Aorta (tissue), 5 donors: ENCODE data around the gene PROB1. TPM values are rescaled to one million over a fixed set of nuclear protein-coding genes. Genes with fewer than 3 reads are reported as not detected.
"Not testable (repeated sequence)": the region's sequence is repeated elsewhere in the genome, so short reads cannot be mapped to it uniquely, and the experiment has no call there.

ENCODE experiments used
- ATAC-seq: fragments of 200-7000 bp; cut with Tn5 transposase; one replicate; pipeline ENCODE4 v1.9.1; 2022; ENCODE audit warnings: moderate library complexity; ENCODE audit not compliant: low FRiP score
- DNase-seq, 2 donors: peaks; one replicate each; pipeline ENCODE4 v3.0.0-alpha.2; 2020
- H3K27ac ChIP-seq, 2 donors: one replicate each; pipeline ENCODE4 v1.5.1; 2013; ENCODE audit warnings: low read length in 2 of 2, mild to moderate bottlenecking in 2 of 2, moderate library complexity in 2 of 2, control low read depth in 1 of 2, inconsistent platforms in 1 of 2, low read depth in 1 of 2
- H3K27me3 ChIP-seq, 2 donors: one replicate each; pipeline ENCODE4 v1.6.1; 2013; ENCODE audit warnings: control low read depth in 1 of 2, low read length in 1 of 2, mild to moderate bottlenecking in 1 of 2, moderate library complexity in 1 of 2; ENCODE audit not compliant: insufficient read depth in 2 of 2, control insufficient read depth in 1 of 2
- H3K36me3 ChIP-seq, 2 donors: one replicate each; pipeline ENCODE4 v1.6.1; 2013; ENCODE audit warnings: control low read depth in 1 of 2, low read length in 1 of 2, mild to moderate bottlenecking in 1 of 2; ENCODE audit not compliant: insufficient read depth in 2 of 2, control insufficient read depth in 1 of 2
- H3K4me1 ChIP-seq, 2 donors: one replicate each; pipeline ENCODE4 v1.6.1; 2013; ENCODE audit warnings: low read length in 2 of 2, control low read depth in 1 of 2, mild to moderate bottlenecking in 1 of 2, moderate library complexity in 1 of 2; ENCODE audit not compliant: insufficient read depth in 2 of 2, control insufficient read depth in 1 of 2
- H3K4me3 ChIP-seq, 2 donors: one replicate each; pipeline ENCODE4 v1.5.1; 2013; ENCODE audit warnings: low read length in 2 of 2, control low read depth in 1 of 2, mild to moderate bottlenecking in 1 of 2
- H3K9me3 ChIP-seq: one replicate; pipeline ENCODE4 v1.6.1; 2013; ENCODE audit warnings: mild to moderate bottlenecking, low read length; ENCODE audit not compliant: control insufficient read depth
- WGBS, 2 donors: extraction: QIAGEN DNeasy Blood & Tissue Kit; methylation state at CpG; one replicate each; pipeline ENCODE4 v1.1.7; 2013; 5-methylcytosine and 5-hydroxymethylcytosine counted together
- intact Hi-C, 2 donors: fragments of 100-400 bp; cut with DNase I; formaldehyde crosslinking; loops; one replicate each; pipeline versions ENCODE4 v1.14.2 to v1.15.0; 2022
- polyA plus RNA-seq, 2 donors: library from polyadenylated mRNA; stranded (reverse); fragments of 200-250 nt; gene quantifications; one replicate each; pipeline ENCODE4 v1.2.3, GENCODE V29; 2013
- total RNA-seq, 2 donors: library from RNA; stranded (reverse); fragmentation: NEBNext Ultra II Directional; extraction: Animal tissue kit (Norgen Biotek cat#: 25700); gene quantifications; one replicate each; pipeline ENCODE4 v1.2.1, GENCODE V29; 2021
- donor health status: healthy with polysubstance abuse.
- donor health status: Bipolar disorder and iron deficiency.
- donor health status: DM: no; HTN: no; CAD: no.
- donor health status: DM: no; HTN: no; CAD: no.
- donor health status: DM: yes; HTN: yes; CAD: no.

Gene PROB1
- total and polyA plus RNA-seq, 4 donors: 0.13 to 3.0 (median 1.1) TPM

DNA sequence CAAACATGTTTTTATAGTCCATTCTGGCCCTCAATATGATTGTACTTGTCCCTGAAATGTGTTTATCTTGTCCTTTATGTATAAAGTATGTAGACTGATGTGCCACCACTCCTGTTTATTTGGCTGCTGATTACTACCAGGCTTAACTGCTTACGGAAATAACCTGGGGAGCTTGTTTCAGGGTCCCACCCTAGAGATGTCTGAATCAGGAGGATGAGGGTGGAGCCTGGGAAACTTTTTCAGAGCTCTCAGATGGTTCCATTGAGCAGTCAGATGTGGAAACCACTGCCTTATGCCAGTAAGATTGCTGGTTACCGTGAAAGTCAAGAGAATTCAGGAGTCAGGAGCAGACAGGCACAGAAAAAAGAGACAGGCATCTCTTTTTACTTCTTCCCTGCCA, 31.0 kb downstream of the PROB1 start:
- H3K27me3 ChIP-seq: no peaks in the 10 kb centered on the region
- H3K9me3 ChIP-seq: no peaks in the 10 kb centered on the region
- DNase-seq: no peak
- WGBS, 2 donors: 92 to 94% methylated on average over 2 of the region's 2 CpGs
- no peak overlapping the region for H3K4me3 ChIP-seq
- no peaks in the 10 kb centered on the region for H3K4me1 ChIP-seq
- H3K36me3 ChIP-seq: peaks cover 4 to 5% of the 10 kb centered on the region in 2 donors
- intact Hi-C loops: no loop called here
- ATAC-seq: no peak
- no peak overlapping the region for H3K27ac ChIP-seq

DNA sequence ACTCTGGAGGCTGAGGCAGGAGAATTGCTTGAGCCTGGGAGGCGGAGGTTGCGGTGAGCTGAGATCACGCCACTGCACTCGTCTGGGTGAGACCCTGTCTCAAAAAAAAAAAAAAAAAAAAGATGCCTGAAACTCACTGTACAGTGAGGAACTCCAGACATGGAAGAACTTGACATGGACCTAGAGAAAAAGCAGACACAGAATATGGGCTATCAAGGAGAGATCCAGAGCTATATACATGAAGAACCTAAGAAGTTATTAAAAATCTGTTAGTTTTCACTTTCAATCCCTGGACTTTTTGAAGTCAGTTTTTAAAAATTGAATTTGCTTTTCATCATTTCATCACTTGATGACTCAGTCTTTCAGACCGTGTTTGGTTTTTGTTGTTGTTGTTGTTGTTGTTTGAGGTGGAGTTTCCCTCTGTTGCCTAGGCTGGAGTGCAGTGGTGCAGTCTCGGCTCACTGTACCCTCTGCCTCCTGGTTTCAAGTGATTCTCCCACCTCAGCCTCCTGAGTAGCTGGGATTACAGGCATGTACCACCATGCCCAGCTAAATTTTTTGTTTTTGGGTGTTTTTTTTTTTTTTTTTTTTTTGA, 33.0 kb downstream of the PROB1 start:
- no peak for DNase-seq
- WGBS, 2 donors: 74 to 78% methylated on average over 6 of the region's 6 CpGs
- intact Hi-C loops: no loop called here
- Histone ChIP-seq H3K27me3 (no peaks in the 10 kb centered on the region), H3K4me1 (no peaks in the 10 kb centered on the region), H3K9me3 (no peaks in the 10 kb centered on the region), H3K27ac (no peak overlapping the region), H3K36me3 (peaks cover 4 to 5% of the 10 kb centered on the region in 2 donors), H3K4me3 (no peak overlapping the region)
- ATAC-seq: no peak

DNA sequence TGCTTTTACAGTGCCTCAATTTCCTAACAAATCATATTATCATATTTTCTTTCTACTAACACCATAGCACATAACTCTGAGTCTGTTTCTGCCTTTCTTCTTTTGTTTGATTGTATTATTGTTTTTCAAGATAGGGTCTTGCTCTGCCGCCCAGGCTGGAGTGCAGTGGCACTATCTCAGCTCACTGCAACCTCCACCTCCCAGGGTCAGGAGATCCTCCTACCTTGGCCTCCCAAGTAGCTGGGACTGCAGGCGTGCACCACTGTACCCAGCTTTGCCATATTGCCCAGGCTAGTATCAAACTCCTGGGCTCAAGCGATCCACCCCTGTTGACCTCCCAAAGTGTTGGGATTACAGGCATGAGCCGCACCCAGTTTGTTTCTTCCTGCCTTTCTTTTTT, 34.5 kb downstream of the PROB1 start:
- Histone ChIP-seq H3K4me3 (no peak overlapping the region), H3K4me1 (no peaks in the 10 kb centered on the region), H3K36me3 (peaks cover 0 to 3% of the 10 kb centered on the region in 2 donors), H3K27me3 (no peaks in the 10 kb centered on the region), H3K9me3 (no peaks in the 10 kb centered on the region), H3K27ac (no peak overlapping the region)
- DNase-seq (no peak), ATAC-seq (no peak)
- WGBS, 2 donors: 93 to 95% methylated on average over 4 of the region's 4 CpGs
- intact Hi-C loops: no loop called here

GRCh38 chr5:139358064-139358463, 36.8 kb downstream of the PROB1 start:
- Histone ChIP-seq H3K4me1 (no peaks in the 10 kb centered on the region), H3K27me3 (no peaks in the 10 kb centered on the region), H3K27ac (no peak overlapping the region), H3K36me3 (no peaks in the 10 kb centered on the region), H3K9me3 (no peaks in the 10 kb centered on the region), H3K4me3 (no peak overlapping the region)
- ATAC-seq (no peak), DNase-seq (no peak)
- intact Hi-C loops: no loop called here

GRCh38 chr5:139355900-139356299, 39.0 kb downstream of the PROB1 start:
- H3K9me3 ChIP-seq, H3K36me3 ChIP-seq, H3K4me1 ChIP-seq, H3K27me3 ChIP-seq, intact Hi-C loops, H3K4me3 ChIP-seq, ATAC-seq, DNase-seq, H3K27ac ChIP-seq: not testable (repeated sequence)
- 90 to 91% methylated on average over 8 of the region's 8 CpGs for WGBS, 2 donors

DNA sequence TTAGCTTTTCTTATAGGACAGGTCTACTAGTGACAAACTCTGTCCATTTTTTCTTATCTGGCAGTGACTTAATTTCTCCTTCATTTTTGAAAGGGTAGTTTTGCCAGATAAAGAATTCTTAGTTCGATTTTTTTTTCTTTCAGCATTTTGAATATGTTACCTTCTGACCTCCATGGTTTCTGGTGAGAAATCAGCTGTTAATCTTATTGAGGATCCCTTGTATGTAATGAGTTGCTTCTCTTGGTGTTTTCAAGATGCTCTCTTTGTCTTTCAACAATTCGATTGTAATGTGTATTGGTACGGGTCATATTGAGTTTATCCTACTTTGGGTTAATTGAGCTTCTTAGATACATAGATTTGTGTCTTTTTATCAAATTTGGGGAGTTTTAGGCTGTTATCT, 40.7 kb downstream of the PROB1 start:
- H3K36me3 ChIP-seq: no peaks in the 10 kb centered on the region
- DNase-seq (no peak), ATAC-seq (no peak)
- H3K9me3 ChIP-seq: no peaks in the 10 kb centered on the region
- H3K27ac ChIP-seq: no peak overlapping the region
- WGBS, 2 donors: 92 to 95% methylated on average over 3 of the region's 3 CpGs
- no peaks in the 10 kb centered on the region for H3K4me1 ChIP-seq
- intact Hi-C loops: no loop called here
- H3K27me3 ChIP-seq: no peaks in the 10 kb centered on the region
- H3K4me3 ChIP-seq: no peak overlapping the region

GRCh38 chr5:139347863-139348262, 47.0 kb downstream of the PROB1 start:
- H3K4me1 ChIP-seq, H3K36me3 ChIP-seq, H3K9me3 ChIP-seq, H3K27me3 ChIP-seq, H3K27ac ChIP-seq, ATAC-seq, DNase-seq, H3K4me3 ChIP-seq: not testable (repeated sequence)
- intact Hi-C loops: loop anchor here in 1 of 2 donors (10.0 kb wide), 1 partner anchor 773 kb away; the partner anchor contains the start of gene HSPA9
- 91 to 93% methylated on average over 9 of the region's 9 CpGs for WGBS, 2 donors

DNA sequence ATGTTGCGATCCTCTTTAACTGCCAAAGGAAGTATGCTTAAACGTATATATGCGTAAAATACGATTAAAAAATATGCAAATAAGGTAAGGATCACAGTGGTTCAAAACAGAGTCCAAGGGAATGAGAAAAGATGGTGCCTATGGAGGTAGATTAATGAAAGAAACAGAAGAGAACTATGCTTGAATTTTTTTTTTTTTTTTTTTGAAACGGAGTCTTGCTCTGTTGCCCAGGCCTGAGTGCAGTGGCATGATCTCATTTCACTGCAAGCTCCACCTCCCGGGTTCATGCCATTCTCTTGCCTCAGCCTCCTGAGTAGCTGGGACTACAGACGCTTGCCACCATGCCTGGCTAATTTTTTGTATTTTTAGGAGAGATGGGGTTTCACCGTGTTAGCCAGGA, 49.5 kb downstream of the PROB1 start:
- H3K27me3 ChIP-seq, ATAC-seq, H3K9me3 ChIP-seq, H3K27ac ChIP-seq, H3K36me3 ChIP-seq, H3K4me1 ChIP-seq, H3K4me3 ChIP-seq, DNase-seq: not testable (repeated sequence)
- intact Hi-C loops: loop anchor here in 1 of 2 donors (10.0 kb wide), 1 partner anchor 771 kb away; the partner anchor contains the start of gene HSPA9
- 88 to 94% methylated on average over 8 of the region's 8 CpGs for WGBS, 2 donors

- Histone ChIP-seq H3K27ac (no peak overlapping the region), H3K9me3 (no peaks in the 10 kb centered on the region), H3K27me3 (no peaks in the 10 kb centered on the region), H3K4me3 (no peak overlapping the region), H3K36me3 (no peaks in the 10 kb centered on the region), H3K4me1 (no peaks in the 10 kb centered on the region)
- DNase-seq: no peak
- WGBS, 2 donors: 81 to 82% methylated on average over 2 of the region's 2 CpGs
- ATAC-seq: no peak
- intact Hi-C loops: loop anchor here (5.0 to 10.0 kb wide), 3 partner anchors 47 to 769 kb away; partner anchors contain the start of genes HSPA9 (in 1 of the 2) and MATR3 (in 1 of the 2)
Measured at GRCh38 chr5:139344177-139344576, 50.7 kb downstream of the PROB1 start.
